NCI-H187 (cell line): ENCODE data around the gene CHRNA1.

Experiments
- DNase-seq, 2 experiments: peaks; one replicate each; lab custom pipeline; 2025; lab: John Stamatoyannopoulos, UW

The CHRNA1 gene

DNA sequence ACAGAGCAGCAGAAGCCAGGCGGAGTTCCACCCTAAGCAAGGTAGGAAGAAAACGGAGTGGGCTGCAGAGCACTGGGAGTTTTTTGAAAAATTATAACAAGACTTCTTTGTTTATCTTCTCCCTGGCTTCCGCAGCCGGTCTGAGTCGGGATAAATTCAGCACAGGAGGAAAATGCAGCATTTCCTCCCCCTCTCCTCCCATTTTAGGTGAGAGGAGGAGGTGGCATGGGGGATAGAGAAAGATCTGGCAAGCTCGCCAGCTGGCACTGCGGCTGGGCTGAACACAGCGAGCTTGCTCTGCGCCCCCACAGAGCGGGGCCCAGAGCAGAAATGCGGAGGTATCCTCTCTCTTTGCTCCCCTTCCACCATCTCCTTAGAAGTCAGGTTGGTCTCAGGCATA lies 17.7 kb upstream of the CHRNA1 start:
- DNase-seq = no peak

- no peak for DNase-seq
Observed at GRCh38 chr2:174781298-174781697, 17.0 kb upstream of the CHRNA1 start.

DNA sequence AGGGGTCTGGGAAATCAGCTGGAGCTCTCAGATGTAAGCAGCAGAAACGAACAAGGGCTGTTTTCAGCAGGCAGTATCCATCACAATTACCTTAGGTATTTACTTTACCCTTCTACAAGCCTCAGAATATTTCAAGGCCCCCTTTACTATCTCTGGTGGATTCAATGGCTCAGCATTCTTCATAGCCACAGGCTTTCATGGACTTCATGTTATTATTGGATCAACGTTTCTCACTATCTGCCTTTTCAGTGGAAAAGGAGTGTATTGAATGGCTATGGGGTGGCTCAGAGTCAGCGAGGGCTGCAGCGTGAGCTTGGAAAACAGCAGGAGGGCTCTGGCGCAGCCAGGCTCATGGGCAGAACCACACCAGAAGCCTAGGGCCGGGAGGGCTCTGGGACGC lies 16.6 kb upstream of the CHRNA1 start:
- DNase-seq = no peak

DNA sequence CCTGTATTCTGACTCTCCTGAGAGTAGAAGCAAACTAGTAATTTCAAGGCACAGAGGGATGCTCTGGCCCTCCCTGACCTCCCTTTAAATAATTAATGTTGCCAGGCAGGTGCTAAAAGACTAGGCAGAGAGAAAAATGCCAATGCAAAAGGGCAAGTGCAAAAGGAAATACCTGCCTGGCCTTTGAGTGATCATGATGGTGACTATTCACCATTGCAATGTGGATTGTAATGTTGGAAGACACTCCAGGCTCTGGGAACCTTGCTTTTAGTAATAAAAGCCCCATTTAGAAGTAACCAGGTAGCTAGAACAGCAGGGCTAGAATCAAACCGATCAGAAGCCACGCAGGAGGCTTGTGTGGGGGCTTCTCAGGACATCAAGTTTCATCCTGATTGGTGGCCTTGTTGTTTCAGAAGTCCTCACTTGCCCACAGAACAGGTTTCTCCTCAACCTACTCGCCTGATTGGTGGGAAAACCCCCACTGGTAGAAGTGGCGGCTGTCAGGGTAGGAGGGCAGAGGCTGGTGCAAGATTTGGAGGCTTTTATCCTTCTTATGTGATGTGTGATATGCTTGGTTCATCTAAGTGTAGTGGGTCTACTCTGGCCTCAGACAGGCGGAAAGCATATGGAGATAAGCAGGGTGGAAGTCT lies 16.0 kb upstream of the CHRNA1 start:
- no peak for DNase-seq

DNA sequence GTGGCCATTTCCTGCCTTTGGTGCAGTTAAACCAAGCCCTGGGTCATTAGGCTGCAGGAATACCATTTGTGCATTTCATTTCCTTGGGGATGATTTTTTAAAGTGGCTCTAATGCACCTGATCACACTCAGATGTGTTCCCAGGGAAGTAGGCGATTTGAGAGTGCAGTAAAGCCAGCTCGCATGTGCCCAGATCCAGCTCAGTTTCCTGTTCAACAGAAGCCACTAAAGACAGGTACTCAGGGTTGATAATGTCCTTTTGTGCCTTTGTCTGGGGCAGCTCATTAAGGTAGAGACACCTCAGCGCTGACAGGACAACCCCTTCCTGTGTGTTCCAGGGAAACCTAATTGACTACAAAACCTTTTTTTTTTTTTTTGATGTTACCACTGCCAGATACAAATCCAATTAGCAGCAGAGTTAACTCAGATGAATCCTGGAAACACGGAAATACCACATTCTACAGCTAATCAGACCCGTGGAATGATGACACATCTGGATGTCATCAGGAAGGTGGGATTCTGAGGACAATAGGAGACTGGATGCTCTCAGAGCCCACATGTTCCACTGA lies 15.2 kb upstream of the CHRNA1 start:
- DNase-seq = peak in 1 of 2 experiments; percentile 21

GRCh38 chr2:174778085-174778981 lies 14.1 kb upstream of the CHRNA1 start:
- no peak for DNase-seq

DNA sequence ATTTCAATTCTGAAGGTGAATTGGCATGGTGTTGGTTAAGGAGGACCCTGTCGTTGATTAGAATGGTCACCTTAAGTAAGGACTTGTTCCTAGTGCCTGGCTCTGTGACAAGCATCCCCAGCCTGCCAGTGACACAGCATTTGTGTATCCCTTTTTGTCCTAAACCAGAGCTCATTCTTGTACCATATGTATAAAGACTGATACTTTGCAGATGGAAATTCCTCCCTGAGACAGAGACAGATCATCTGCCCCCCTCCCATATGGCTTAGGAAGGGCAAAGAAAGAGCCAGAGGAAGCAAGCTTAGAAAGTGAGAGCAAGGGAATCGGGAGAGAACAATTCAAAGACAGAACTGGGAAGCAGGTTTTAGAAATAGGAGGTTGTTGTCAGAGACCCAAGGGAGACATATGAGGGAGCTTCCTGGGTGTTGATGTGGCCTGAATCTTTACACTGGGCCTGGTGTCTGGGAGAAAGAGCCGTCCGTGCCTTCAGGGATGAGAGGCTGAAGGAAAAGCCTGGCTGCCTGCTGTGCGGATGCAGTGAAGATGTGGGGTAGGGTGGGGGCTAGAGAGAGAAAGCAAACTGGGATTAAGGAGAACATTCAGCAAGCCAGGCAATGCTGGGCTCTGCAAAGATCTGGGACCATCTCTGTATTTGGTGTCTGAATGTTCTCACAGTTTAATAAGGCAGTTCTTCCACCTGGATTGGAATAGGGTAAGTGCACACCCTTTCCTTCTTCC lies 13.2 kb upstream of the CHRNA1 start:
- DNase-seq = no peak

DNA sequence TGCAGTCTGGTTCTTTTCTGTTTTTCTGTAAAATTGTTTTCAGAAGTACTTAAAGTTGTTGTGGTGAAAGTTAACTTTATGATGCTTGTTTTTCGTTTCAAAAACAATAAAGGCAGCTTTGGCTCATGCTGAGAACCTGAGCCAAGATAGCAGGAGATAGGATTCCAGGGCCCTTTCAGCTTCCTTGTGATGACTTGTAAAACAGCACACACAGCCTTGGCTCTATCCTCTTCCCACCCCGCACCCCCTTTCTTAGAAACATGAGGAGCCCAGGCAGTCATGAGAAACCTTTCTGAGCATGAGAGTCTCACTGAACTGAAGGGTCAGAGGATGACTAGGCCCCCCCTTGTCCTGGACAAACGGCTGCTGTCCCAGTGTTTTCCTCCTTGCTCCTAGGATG lies 12.4 kb upstream of the CHRNA1 start:
- no peak for DNase-seq

DNA sequence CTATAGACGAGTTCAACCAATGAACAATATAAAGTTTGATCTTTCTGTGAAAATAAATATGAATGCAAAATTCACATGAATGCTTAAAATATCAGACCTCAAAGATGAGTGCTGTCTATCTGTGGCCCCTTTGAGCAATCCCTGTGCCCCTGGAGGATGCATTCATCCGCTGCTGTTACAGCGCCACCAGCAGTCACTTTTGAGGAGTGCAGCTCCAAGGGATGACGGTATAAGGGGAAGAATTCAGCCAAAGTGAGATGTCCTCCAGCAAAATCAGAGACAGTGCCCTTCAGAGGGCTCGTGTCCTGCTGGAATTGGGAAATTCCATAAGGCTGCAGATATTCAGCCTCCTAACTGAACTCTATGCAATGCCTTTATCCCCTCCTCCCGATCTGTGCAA lies 12.0 kb upstream of the CHRNA1 start:
- DNase-seq = no peak

GRCh38 chr2:174775571-174775980 lies 11.3 kb upstream of the CHRNA1 start:
- DNase-seq = no peak

- DNase-seq = no peak
Observed at GRCh38 chr2:174774886-174775285, 10.6 kb upstream of the CHRNA1 start.

DNA sequence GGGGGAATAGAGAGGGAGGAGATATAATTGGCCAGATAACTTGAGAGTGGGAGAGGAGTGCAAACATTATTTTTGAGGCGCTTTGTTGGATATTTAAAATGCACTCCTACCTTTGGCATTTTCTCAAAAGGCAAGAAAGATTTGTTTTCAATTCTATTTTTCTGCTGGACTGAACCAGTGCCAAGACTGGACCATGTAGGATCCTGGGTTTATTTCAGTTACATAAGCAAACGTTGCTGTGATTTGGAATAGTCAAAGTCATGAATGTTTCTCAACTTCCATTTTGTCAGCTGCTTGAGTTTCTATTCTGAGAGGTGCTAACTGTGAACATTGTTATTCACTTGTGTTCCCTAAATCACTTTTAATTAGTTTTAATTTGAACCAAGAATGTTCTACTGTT lies 8.9 kb upstream of the CHRNA1 start:
- no peak for DNase-seq

DNA sequence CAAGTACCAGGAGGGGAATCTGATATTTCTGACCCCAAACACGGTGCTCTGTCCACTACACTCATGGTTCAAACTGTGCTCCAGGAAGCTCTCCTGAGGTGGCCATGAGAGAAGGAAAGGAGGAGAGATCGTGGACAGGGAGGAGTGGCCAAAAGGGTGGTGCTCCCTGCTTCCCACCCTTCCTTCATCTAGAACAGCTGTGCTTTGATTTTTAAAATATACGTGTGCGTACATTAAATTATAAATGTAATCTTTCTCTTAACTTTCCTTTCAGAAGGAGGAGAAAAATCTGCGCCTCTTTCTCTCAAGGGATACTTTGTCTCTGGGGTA lies 8.2 kb upstream of the CHRNA1 start:
- no peak for DNase-seq

DNA sequence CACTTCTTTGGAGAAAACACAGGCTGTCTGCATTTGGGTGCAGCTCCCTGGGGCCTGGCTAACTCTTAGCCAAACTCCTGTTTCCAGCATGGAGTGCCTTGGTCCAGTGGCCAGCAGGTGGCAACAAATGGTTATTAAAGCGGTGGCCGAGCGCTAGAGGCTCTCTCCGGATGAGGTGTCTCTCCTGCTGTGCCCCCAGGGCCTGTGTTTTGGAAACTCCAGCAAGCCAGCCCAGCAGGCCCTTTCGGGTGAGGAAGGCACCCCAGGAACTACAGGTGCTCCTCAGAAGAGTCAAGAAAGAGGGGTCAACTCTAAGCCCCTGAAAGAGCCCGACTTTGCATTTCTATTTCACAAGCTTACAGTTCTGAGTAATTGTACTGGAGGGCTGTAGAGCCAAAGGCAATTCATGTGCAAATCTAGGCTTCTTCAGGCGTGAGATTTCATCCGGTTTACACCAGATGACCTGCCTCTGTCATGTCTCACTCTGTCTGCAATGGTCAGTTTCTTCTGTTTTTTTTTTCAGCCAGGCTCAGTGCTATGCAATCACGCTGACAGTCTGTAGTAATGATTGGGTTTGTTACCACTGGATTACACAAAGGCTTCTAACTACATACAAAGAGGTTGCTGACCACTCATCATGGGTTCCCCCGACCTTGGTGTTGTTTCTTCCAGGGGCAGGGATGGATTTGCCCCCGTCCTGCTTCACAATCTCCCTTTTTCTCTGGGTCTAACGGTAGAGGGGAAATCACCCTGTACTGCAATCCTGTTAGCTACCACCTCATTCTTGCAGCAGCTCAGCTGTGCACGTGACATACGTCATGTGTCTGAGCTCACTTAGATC lies 7.6 kb upstream of the CHRNA1 start:
- no peak for DNase-seq

GRCh38 chr2:174771136-174771535 lies 6.9 kb upstream of the CHRNA1 start:
- DNase-seq = no peak

- DNase-seq = no peak
Observed at GRCh38 chr2:174768557-174768956, 4.3 kb upstream of the CHRNA1 start.

DNA sequence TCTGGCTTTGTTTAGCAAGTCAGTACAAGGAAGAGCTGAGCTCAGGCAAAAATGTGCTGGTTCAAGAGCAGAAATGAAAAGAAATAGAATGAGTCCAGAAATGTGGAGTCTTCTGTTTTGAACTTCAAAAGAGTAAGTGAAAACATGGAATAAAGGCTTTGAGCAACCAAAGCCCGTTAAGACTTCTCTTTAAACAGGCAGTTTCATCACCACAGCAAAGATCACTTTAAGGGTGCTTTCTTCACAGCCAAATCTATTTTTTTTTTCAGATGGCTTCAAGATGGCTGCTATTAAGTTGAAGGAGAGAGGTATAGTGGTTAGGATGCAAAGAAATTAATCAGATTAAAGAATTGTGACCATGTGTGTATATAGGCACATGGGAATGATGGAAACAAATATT lies 2.0 kb upstream of the CHRNA1 start:
- DNase-seq = no peak

- no peak for DNase-seq
Observed at GRCh38 chr2:174765576-174765975, 1.3 kb upstream of the CHRNA1 start.

DNA sequence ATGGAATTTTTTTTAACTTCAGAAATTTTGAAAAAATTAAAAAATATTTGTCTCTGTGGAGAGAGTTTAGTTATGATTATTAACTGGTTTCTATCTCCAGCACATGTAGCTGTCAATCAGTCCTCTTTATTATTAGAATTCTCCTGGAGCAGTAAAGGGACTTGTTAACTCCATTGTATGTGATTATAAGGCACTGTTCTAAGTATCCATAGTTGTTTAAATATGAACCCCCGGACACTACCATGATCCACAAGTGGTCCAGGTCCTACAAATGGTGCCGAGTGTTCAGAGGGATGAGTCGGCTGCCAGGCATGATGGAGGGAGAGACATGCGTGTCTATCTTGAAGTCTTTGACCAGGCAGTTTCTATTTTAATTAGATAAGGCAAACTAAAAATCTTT lies 492 bp downstream of the CHRNA1 start:
- no peak for DNase-seq

DNA sequence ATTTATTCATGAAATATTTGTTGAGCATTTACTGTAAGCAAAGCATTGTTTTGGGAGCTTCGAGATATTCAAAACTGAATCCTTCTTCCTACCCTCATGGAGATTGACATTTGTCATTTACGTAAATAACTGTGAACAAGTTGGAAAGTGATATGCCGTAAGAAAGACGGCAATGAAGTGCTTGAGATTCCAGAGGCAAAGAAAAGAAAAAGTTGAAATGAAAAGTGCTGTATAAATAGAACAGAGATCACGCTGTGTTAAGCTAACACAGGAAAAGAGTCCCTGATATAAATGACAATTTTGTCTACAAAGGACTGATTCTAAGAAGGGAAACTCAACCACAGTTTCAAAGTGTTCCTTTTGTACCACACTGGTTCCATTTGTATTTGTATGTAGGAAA lies 1.8 kb downstream of the CHRNA1 start:
- no peak for DNase-seq

GRCh38 chr2:174761837-174762236 lies 2.4 kb downstream of the CHRNA1 start:
- no peak for DNase-seq
